ENCODE data around the gene PSMB7. TPM values are rescaled to one million over a fixed set of nuclear protein-coding genes. Genes with fewer than 3 reads are reported as not detected.

Gene PSMB7
- polyA plus RNA-seq, 1 of the 3 experiments (the other 2 are of a cell fraction): 357 TPM

- no peak overlapping the region for H3K27ac ChIP-seq (ENCODE audit: low read depth in 2 of 2, low read length in 1 of 2)
- ChIA-PET CTCF (interaction anchor here (0.9 to 5.4 kb wide), 5 partner anchors 10 to 257 kb away, joined by 3 to 28 read pairs (median 6); no protein-coding TSS in a partner anchor), POLR2A (no interaction called here)
- H3K9me3 ChIP-seq: no peaks in the 10 kb centered on the region
- H2AFZ ChIP-seq (ENCODE audit: low read depth): no peak overlapping the region
- no peak overlapping the region for H3K4me2 ChIP-seq
- no peak overlapping the region for H3K4me3 ChIP-seq (ENCODE audit: low read depth in 2 of 2, low read length in 1 of 2)
- H3K9me2 ChIP-seq: no peaks in the 10 kb centered on the region
- DNase-seq: no peak
- 96% methylated on average over 7 of the region's 7 CpGs for WGBS (ENCODE audit: low lambda C conversion rate)
- no peak for TF ChIP-seq RCOR1 (IDR thresholded peaks at IDR 0.05; ENCODE audit: low read length)
- TF ChIP-seq POLR2AphosphoS5 (IDR thresholded peaks at IDR 0.05; ENCODE audit: low read depth, low read length): no peak
- no peak for TF ChIP-seq FOXJ3 (CRISPR knock-in tag; IDR thresholded peaks at IDR 0.05)
- TF ChIP-seq GABPA (IDR thresholded peaks at IDR 0.05; ENCODE audit: low read depth): no peak
- no peak for TF ChIP-seq GATA2 (CRISPR knock-in tag; IDR thresholded peaks at IDR 0.05)
- H3K4me1 ChIP-seq (ENCODE audit: control insufficient read depth in 1 of 2, insufficient read depth in 2 of 2, low read depth in 1 of 2, low read length in 1 of 2): peaks cover 6 to 11% of the 10 kb centered on the region in 2 experiments; a peak in 3 of 4 replicates
- H3K9ac ChIP-seq: no peak overlapping the region
- peaks cover 6% of the 10 kb centered on the region for H3F3A ChIP-seq (replicated peaks; ENCODE audit: insufficient read depth)
- no peaks in the 10 kb centered on the region for H3K27me3 ChIP-seq (ENCODE audit: insufficient read depth)
- H4K20me1 ChIP-seq (ENCODE audit: insufficient read depth): peaks cover 48% of the 10 kb centered on the region
- H3K79me2 ChIP-seq (ENCODE audit: insufficient read depth): peaks cover 95% of the 10 kb centered on the region
- H3K36me3 ChIP-seq (replicated peaks in 1 of 2; ENCODE audit: control insufficient read depth in 1 of 2, insufficient read depth in 2 of 2, low read length in 1 of 2): peaks cover 30 to 35% of the 10 kb centered on the region in 2 experiments
Measured at GRCh38 chr9:124384210-124384609, 31.0 kb downstream of the PSMB7 start.

- H3K9me2 ChIP-seq: no peaks in the 10 kb centered on the region
- no peak overlapping the region for H2AFZ ChIP-seq (ENCODE audit: low read depth)
- H3K27ac ChIP-seq (ENCODE audit: low read depth in 2 of 2, low read length in 1 of 2): no peak overlapping the region
- peaks cover 95% of the 10 kb centered on the region for H3K79me2 ChIP-seq (ENCODE audit: insufficient read depth)
- no peaks in the 10 kb centered on the region for H3K27me3 ChIP-seq (ENCODE audit: insufficient read depth)
- H3K4me1 ChIP-seq (ENCODE audit: control insufficient read depth in 1 of 2, insufficient read depth in 2 of 2, low read depth in 1 of 2, low read length in 1 of 2): peaks cover 6 to 9% of the 10 kb centered on the region in 2 experiments; a peak in 3 of 4 replicates
- H3K4me2 ChIP-seq: no peak overlapping the region
- H3K4me3 ChIP-seq (ENCODE audit: low read depth in 2 of 2, low read length in 1 of 2): no peak overlapping the region
- ChIA-PET CTCF (interaction anchor here (1.0 to 5.4 kb wide), 4 partner anchors 12 to 254 kb away, joined by 3 to 28 read pairs (median 6); no protein-coding TSS in a partner anchor), POLR2A (no interaction called here)
- no peaks in the 10 kb centered on the region for H3K9me3 ChIP-seq
- peaks cover 38 to 45% of the 10 kb centered on the region in 2 experiments for H3K36me3 ChIP-seq (replicated peaks in 1 of 2; ENCODE audit: control insufficient read depth in 1 of 2, insufficient read depth in 2 of 2, low read length in 1 of 2)
- H4K20me1 ChIP-seq (ENCODE audit: insufficient read depth): peaks cover 38% of the 10 kb centered on the region
- no peak overlapping the region for H3K9ac ChIP-seq
- no peak for DNase-seq
- 82% methylated on average over 4 of the region's 4 CpGs for WGBS (ENCODE audit: low lambda C conversion rate)
- TF ChIP-seq TCF12 (IDR thresholded peaks at IDR 0.05): 0 out of 2 replicates have a peak, but pooled peaks have one; percentile 7
- no peak for TF ChIP-seq TEAD4 (IDR thresholded peaks at IDR 0.05; ENCODE audit: borderline replicate concordance, insufficient read depth)
- TF ChIP-seq, protein P1, sequence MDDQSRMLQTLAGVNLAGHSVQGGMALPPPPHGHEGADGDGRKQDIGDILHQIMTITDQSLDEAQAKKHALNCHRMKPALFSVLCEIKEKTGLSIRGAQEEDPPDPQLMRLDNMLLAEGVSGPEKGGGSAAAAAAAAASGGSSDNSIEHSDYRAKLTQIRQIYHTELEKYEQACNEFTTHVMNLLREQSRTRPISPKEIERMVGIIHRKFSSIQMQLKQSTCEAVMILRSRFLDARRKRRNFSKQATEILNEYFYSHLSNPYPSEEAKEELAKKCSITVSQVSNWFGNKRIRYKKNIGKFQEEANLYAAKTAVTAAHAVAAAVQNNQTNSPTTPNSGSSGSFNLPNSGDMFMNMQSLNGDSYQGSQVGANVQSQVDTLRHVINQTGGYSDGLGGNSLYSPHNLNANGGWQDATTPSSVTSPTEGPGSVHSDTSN (IDR thresholded peaks at IDR 0.05): 0 out of 2 replicates have a peak, but pooled peaks have one; percentile 15
- no peak for TF ChIP-seq EP300 (IDR thresholded peaks at IDR 0.05; ENCODE audit: borderline replicate concordance in 1 of 2, low read depth in 1 of 2, low read length in 1 of 2)
- no peak for TF ChIP-seq NRF1 (IDR thresholded peaks at IDR 0.05; ENCODE audit: low read depth, low read length)
- TF ChIP-seq MEF2A (IDR thresholded peaks at IDR 0.05; ENCODE audit: borderline replicate concordance, low read depth): no peak
- TF ChIP-seq ZBTB33 (IDR thresholded peaks at IDR 0.05; ENCODE audit: borderline replicate concordance, low read depth): no peak
- peaks cover 6% of the 10 kb centered on the region for H3F3A ChIP-seq (replicated peaks; ENCODE audit: insufficient read depth)
Measured at GRCh38 chr9:124381170-124381945, 33.9 kb downstream of the PSMB7 start.
